Activated naive CD4-positive, alpha-beta T cell treated with anti-CD3 and anti-CD28 coated beads, Interleukin-2, amount 50 U/mL, for 24 hours (primary cell): ENCODE data around the gene NIPBL.
"Not testable (repeated sequence)": the region's sequence is repeated elsewhere in the genome, so short reads cannot be mapped to it uniquely, and the experiment has no call there.

Experiments used
- H3K27ac Mint-ChIP-seq: one replicate; pipeline ENCODE4 v1.8.0; 2021; ENCODE audit warnings: mild to moderate bottlenecking, mixed read lengths
- H3K27me3 Mint-ChIP-seq: one replicate; pipeline ENCODE4 v1.8.0; 2021; ENCODE audit warnings: mixed read lengths
- H3K36me3 Mint-ChIP-seq: one replicate; pipeline ENCODE4 v1.8.0; 2021; ENCODE audit warnings: mixed read lengths
- H3K4me1 Mint-ChIP-seq: one replicate; pipeline ENCODE4 v1.8.0; 2021; ENCODE audit warnings: mixed read lengths
- H3K4me3 Mint-ChIP-seq: one replicate; pipeline ENCODE4 v1.8.0; 2021; ENCODE audit warnings: mild to moderate bottlenecking, mixed read lengths
- H3K9me3 Mint-ChIP-seq: one replicate; pipeline ENCODE4 v1.8.0; 2021; ENCODE audit warnings: mixed read lengths

NIPBL gene

GRCh38 chr5:37054391-37054790 lies 177.8 kb downstream of the NIPBL start:
- Mint-ChIP-seq H3K9me3 (no peaks in the 10 kb centered on the region), H3K36me3 (peaks cover 19% of the 10 kb centered on the region), H3K4me1 (peaks cover 14% of the 10 kb centered on the region), H3K4me3 (no peak overlapping the region), H3K27me3 (no peaks in the 10 kb centered on the region), H3K27ac (peak overlapping the region; percentile 84)

GRCh38 chr5:37055383-37055990 lies 178.9 kb downstream of the NIPBL start:
- Mint-ChIP-seq H3K36me3 (peaks cover 18% of the 10 kb centered on the region), H3K9me3 (no peaks in the 10 kb centered on the region), H3K27me3 (no peaks in the 10 kb centered on the region), H3K27ac (peak overlapping the region; percentile 55), H3K4me1 (peaks cover 14% of the 10 kb centered on the region), H3K4me3 (no peak overlapping the region)

GRCh38 chr5:37056762-37057161 lies 180.2 kb downstream of the NIPBL start:
- H3K27me3 Mint-ChIP-seq, result no peaks in the 10 kb centered on the region
- H3K9me3 Mint-ChIP-seq, result no peaks in the 10 kb centered on the region
- peaks cover 14% of the 10 kb centered on the region for H3K4me1 Mint-ChIP-seq
- no peak overlapping the region for H3K4me3 Mint-ChIP-seq
- H3K36me3 Mint-ChIP-seq, result peaks cover 17% of the 10 kb centered on the region
- peak overlapping the region; percentile 71 for H3K27ac Mint-ChIP-seq

- no peaks in the 10 kb centered on the region for H3K27me3 Mint-ChIP-seq
- no peak overlapping the region for H3K27ac Mint-ChIP-seq
- no peak overlapping the region for H3K4me3 Mint-ChIP-seq
- H3K4me1 Mint-ChIP-seq, result peaks cover 8% of the 10 kb centered on the region
- H3K9me3 Mint-ChIP-seq, result no peaks in the 10 kb centered on the region
- peaks cover 15% of the 10 kb centered on the region for H3K36me3 Mint-ChIP-seq
These were observed 183.5 kb downstream of the NIPBL start for GRCh38 chr5:37060030-37060429.

- no peak overlapping the region for H3K4me3 Mint-ChIP-seq
- H3K36me3 Mint-ChIP-seq, result peaks cover 9% of the 10 kb centered on the region
- no peaks in the 10 kb centered on the region for H3K9me3 Mint-ChIP-seq
- H3K27me3 Mint-ChIP-seq, result no peaks in the 10 kb centered on the region
- H3K4me1 Mint-ChIP-seq, result no peaks in the 10 kb centered on the region
- H3K27ac Mint-ChIP-seq, result no peak overlapping the region
These were observed 187.2 kb downstream of the NIPBL start for GRCh38 chr5:37063739-37064138.

GRCh38 chr5:37064442-37064841 lies 187.9 kb downstream of the NIPBL start:
- no peaks in the 10 kb centered on the region for H3K27me3 Mint-ChIP-seq
- no peaks in the 10 kb centered on the region for H3K9me3 Mint-ChIP-seq
- H3K27ac Mint-ChIP-seq, result no peak overlapping the region
- no peak overlapping the region for H3K4me3 Mint-ChIP-seq
- H3K4me1 Mint-ChIP-seq, result no peaks in the 10 kb centered on the region
- peaks cover 7% of the 10 kb centered on the region for H3K36me3 Mint-ChIP-seq

GRCh38 chr5:37071487-37071886 lies 194.9 kb downstream of the NIPBL start:
- Mint-ChIP-seq H3K9me3 (no peaks in the 10 kb centered on the region), H3K27ac (no peak overlapping the region)

GRCh38 chr5:37071901-37072581 lies 195.5 kb downstream of the NIPBL start:
- Mint-ChIP-seq H3K27ac (no peak overlapping the region), H3K4me3 (no peak overlapping the region), H3K9me3 (no peaks in the 10 kb centered on the region), H3K36me3 (no peaks in the 10 kb centered on the region), H3K4me1 (no peaks in the 10 kb centered on the region), H3K27me3 (no peaks in the 10 kb centered on the region)

More at GRCh38 chr5:37071487-37071886, 194.9 kb downstream of the NIPBL start:
- no peaks in the 10 kb centered on the region for H3K36me3 Mint-ChIP-seq
- H3K27me3 Mint-ChIP-seq, result no peaks in the 10 kb centered on the region
- H3K4me3 Mint-ChIP-seq, result no peak overlapping the region
- no peaks in the 10 kb centered on the region for H3K4me1 Mint-ChIP-seq

- H3K9me3 Mint-ChIP-seq, result peaks cover 4% of the 10 kb centered on the region
- no peaks in the 10 kb centered on the region for H3K27me3 Mint-ChIP-seq
- no peaks in the 10 kb centered on the region for H3K4me1 Mint-ChIP-seq
- peaks cover 11% of the 10 kb centered on the region for H3K36me3 Mint-ChIP-seq
- no peak overlapping the region for H3K27ac Mint-ChIP-seq
- H3K4me3 Mint-ChIP-seq, result no peak overlapping the region
These were observed 198.9 kb downstream of the NIPBL start for GRCh38 chr5:37075399-37075950.

- Mint-ChIP-seq H3K27me3 (no peaks in the 10 kb centered on the region), H3K4me3 (no peak overlapping the region), H3K4me1 (no peaks in the 10 kb centered on the region), H3K36me3 (peaks cover 11% of the 10 kb centered on the region), H3K9me3 (peaks cover 4% of the 10 kb centered on the region), H3K27ac (no peak overlapping the region)
These were observed 200.6 kb downstream of the NIPBL start for GRCh38 chr5:37077146-37077545.

- Mint-ChIP-seq H3K27me3 (no peaks in the 10 kb centered on the region), H3K4me1 (no peaks in the 10 kb centered on the region), H3K27ac (no peak overlapping the region), H3K4me3 (no peak overlapping the region), H3K36me3 (peaks cover 22% of the 10 kb centered on the region), H3K9me3 (peaks cover 4% of the 10 kb centered on the region)
These were observed 204.1 kb downstream of the NIPBL start for GRCh38 chr5:37080697-37081096.

GRCh38 chr5:37082977-37083376 lies 206.4 kb downstream of the NIPBL start:
- not testable (repeated sequence) for H3K4me3 Mint-ChIP-seq, H3K27me3 Mint-ChIP-seq, H3K4me1 Mint-ChIP-seq, H3K27ac Mint-ChIP-seq, H3K9me3 Mint-ChIP-seq
- peaks cover 24% of the 10 kb centered on the region for H3K36me3 Mint-ChIP-seq

GRCh38 chr5:37086026-37086425 lies 209.5 kb downstream of the NIPBL start:
- H3K4me3 Mint-ChIP-seq, H3K9me3 Mint-ChIP-seq, H3K27ac Mint-ChIP-seq, H3K27me3 Mint-ChIP-seq, H3K4me1 Mint-ChIP-seq: not testable (repeated sequence)
- H3K36me3 Mint-ChIP-seq, result peaks cover 16% of the 10 kb centered on the region

- H3K27ac Mint-ChIP-seq, result no peak overlapping the region
- H3K27me3 Mint-ChIP-seq, result no peaks in the 10 kb centered on the region
- peaks cover 16% of the 10 kb centered on the region for H3K36me3 Mint-ChIP-seq
- H3K4me1 Mint-ChIP-seq, result no peaks in the 10 kb centered on the region
- no peak overlapping the region for H3K4me3 Mint-ChIP-seq
- H3K9me3 Mint-ChIP-seq, result no peaks in the 10 kb centered on the region
These were observed 210.1 kb downstream of the NIPBL start for GRCh38 chr5:37086466-37087173.

- H3K27me3 Mint-ChIP-seq, result no peaks in the 10 kb centered on the region
- H3K9me3 Mint-ChIP-seq, result no peaks in the 10 kb centered on the region
- H3K4me3 Mint-ChIP-seq, result no peak overlapping the region
- peaks cover 13% of the 10 kb centered on the region for H3K36me3 Mint-ChIP-seq
- H3K4me1 Mint-ChIP-seq, result no peaks in the 10 kb centered on the region
- no peak overlapping the region for H3K27ac Mint-ChIP-seq
These were observed 211.4 kb downstream of the NIPBL start for GRCh38 chr5:37088009-37088408.

- Mint-ChIP-seq H3K4me1 (no peaks in the 10 kb centered on the region), H3K27ac (no peak overlapping the region), H3K9me3 (no peaks in the 10 kb centered on the region), H3K4me3 (no peak overlapping the region), H3K36me3 (peaks cover 11% of the 10 kb centered on the region), H3K27me3 (no peaks in the 10 kb centered on the region)
These were observed 213.7 kb downstream of the NIPBL start for GRCh38 chr5:37090123-37090726.
